ENCODE results near the gene RAB3GAP1. TPM values are rescaled to one million over a fixed set of nuclear protein-coding genes. Genes with fewer than 3 reads are reported as not detected.
A peak's percentile ranks its signal among the peaks of the same experiment; 100 is the strongest.

The RAB3GAP1 gene
- total RNA-seq, 1 experiment from 2014 or later: 57.4 TPM

- in situ Hi-C loops (cut with HindIII; ENCODE audit: low sequenced_read_pairs): no loop called here
- peak; percentile 38 for DNase-seq (ENCODE audit: low spot score)
Observed at GRCh38 chr2:135151615-135152014, 99.5 kb downstream of the RAB3GAP1 start.

DNA sequence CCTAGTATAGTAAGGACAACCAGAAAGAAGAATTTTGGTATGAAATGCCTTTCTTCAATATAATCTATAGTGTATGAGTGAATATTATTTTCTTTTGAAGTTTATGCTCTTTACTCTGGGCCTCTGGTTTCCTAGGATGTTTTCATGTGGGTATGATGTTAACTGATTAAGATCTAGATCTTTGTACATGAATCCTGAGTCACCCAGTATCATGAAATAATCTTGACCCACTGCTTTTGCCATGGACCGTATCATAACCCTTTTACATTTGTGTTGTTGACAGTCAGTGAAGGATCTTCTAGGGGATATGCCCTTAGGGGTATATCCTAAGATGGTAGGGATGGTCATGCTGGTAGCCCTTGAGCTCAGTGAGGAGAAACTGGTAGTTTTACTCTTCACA is 100.3 kb downstream of the RAB3GAP1 start:
- no peak for DNase-seq (ENCODE audit: low spot score)
- in situ Hi-C loops (cut with HindIII; ENCODE audit: low sequenced_read_pairs): no loop called here

DNA sequence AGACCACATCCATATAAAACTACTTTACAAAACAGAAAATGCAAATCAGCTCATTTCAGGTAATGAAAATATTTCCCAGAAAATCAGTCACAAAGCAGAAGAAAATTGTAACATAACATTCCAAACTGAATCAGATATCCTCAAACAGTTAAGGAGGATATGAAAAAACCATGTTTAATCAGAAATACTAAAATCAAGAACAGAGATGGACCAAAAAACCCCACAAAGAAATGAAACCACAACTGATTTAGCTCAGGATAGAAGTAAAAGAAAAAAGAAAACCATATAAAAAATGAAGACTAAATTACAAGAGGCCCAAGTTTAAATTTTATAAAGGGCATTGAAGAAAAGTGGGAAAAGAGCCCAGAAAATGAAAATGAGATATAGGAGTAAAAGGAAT is 102.9 kb downstream of the RAB3GAP1 start:
- in situ Hi-C loops (cut with HindIII; ENCODE audit: low sequenced_read_pairs): no loop called here
- no peak for DNase-seq (ENCODE audit: low spot score)

- in situ Hi-C loops (cut with HindIII; ENCODE audit: low sequenced_read_pairs): no loop called here
- DNase-seq (ENCODE audit: low spot score): no peak
Observed at GRCh38 chr2:135157856-135158255, 105.8 kb downstream of the RAB3GAP1 start.

DNA sequence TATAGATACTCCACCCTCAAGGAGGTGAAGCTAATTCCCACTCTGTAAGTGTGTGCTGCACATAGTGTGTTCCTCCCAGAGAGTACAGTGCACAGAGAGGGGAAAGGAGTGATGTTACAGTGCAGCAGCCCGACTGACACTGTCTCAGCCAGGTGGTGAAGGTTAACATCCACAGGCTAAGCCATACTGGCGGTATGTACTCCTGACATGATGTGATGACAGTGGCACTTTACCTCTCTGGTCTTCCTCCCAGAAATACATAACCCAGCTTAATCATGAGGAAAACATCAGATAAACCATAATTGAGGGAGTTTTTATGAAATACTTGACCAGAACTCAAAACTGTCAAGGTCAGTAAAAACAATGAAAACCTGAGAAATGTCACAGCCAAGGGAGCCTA is 107.1 kb downstream of the RAB3GAP1 start:
- DNase-seq (ENCODE audit: low spot score): no peak
- in situ Hi-C loops (cut with HindIII; ENCODE audit: low sequenced_read_pairs): no loop called here

- in situ Hi-C loops (cut with HindIII; ENCODE audit: low sequenced_read_pairs): no loop called here
- peak; percentile 36 for DNase-seq (ENCODE audit: low spot score)
Observed at GRCh38 chr2:135162377-135162776, 110.3 kb downstream of the RAB3GAP1 start.

DNA sequence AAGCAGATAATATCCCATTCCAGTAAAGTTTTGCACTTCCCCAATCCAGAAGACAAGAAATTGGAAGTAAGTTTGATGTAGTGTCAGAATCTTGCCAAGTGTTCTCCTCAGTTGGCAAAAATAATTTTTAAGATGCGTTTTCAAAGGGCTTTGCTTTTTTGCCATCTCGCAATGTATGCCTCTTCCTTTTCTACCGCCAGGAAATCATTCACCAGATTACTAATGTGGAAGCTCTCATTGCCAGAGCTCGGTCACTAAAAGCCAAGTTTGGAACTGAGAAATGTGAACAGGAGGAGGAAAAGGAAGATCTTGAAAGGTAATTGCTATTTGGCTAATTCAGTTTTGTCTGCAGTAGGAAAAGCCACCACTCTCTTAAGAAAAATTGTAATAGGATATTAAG is 110.7 kb downstream of the RAB3GAP1 start:
- in situ Hi-C loops (cut with HindIII; ENCODE audit: low sequenced_read_pairs): no loop called here
- DNase-seq (ENCODE audit: low spot score): peak; percentile 52

GRCh38 chr2:135163306-135163705 is 111.2 kb downstream of the RAB3GAP1 start:
- in situ Hi-C loops (cut with HindIII; ENCODE audit: low sequenced_read_pairs): no loop called here
- DNase-seq (ENCODE audit: low spot score): no peak

DNA sequence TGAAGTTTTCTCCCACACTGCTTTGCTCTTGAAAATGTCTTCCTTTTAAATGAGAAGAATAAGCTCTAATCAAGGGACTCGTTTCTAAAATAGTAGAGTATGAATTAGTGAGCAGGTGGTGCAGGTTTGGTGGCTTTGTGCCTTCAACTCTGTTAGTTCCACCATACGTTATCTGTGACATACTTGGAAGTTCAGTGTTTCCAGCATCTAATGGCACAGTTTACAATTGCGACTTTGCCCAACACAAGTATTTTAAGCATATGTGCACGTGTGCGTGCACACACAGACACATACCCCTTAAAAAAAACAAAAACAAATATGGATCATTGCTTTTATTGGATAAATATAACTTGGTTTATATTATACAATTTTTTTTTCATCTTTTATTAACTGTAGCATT is 111.8 kb downstream of the RAB3GAP1 start:
- no peak for DNase-seq (ENCODE audit: low spot score)
- in situ Hi-C loops (cut with HindIII; ENCODE audit: low sequenced_read_pairs): no loop called here

DNA sequence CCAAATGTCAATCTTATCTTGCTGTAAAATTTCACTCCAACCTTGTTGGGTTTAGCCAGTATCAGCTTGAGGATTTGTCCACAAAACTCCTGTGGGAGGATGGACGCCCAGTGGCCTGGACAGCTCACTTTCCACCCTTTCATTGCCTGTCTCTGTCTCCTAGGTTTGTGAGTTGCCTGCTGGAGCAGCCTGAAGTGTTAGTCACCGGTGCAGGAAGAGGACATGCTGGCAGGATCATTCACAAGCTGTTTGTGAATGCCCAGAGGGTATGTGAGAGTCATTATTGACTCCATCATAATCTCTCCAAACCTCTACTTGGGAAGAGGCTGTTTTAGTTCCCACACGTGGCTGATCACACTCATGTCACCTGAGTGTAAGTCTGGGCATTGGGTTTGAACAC is 112.3 kb downstream of the RAB3GAP1 start:
- in situ Hi-C loops (cut with HindIII; ENCODE audit: low sequenced_read_pairs): no loop called here
- DNase-seq (ENCODE audit: low spot score): no peak

DNA sequence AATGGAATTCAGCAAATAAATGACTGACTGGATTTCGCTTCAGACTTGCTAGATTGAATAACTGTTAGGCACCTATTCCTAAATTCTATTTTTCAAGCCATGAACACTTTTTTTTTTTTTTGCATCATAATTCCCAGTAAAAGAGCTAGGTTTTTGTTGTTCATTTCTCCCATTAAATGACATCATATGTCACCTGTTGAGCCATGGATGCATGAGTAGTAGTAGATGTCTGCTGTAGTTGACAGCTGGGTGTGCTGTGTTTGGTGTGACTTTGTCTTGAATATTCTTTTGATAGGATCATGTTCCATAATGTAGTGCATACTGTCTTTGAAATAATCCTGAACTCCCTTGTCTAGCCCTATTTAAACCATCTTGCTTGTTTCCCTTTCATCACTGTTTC is 115.2 kb downstream of the RAB3GAP1 start:
- no peak for DNase-seq (ENCODE audit: low spot score)
- in situ Hi-C loops (cut with HindIII; ENCODE audit: low sequenced_read_pairs): no loop called here

DNA sequence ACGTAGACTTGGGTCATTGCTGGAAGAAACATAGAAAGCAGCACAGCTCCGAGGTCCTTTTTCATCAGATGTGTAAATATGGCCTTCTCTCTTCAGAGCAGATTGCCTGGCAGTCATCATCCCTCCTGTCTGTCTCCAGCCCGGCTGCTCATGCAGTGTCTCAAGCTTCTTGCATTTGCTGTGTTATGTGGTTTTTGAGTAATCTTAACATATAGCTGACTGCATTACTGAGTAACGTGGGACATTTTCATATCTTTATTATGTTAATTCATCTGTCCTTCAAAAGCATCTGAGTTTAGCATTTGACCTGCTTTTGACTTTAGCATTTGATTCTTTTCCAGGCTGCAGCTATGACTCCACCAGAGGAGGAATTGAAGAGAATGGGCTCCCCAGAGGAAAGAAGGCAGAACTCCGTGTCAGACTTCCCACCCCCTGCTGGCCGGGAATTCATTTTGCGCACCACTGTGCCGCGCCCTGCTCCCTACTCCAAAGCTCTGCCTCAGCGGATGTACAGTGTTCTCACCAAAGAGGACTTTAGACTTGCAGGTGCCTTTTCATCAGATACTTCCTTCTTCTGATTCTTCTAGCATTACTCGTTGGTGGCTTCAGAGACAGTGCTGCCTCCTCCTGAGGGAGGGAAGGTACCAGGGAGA is 116.2 kb downstream of the RAB3GAP1 start:
- in situ Hi-C loops (cut with HindIII; ENCODE audit: low sequenced_read_pairs): no loop called here
- peak; percentile 64 for DNase-seq (ENCODE audit: low spot score)

DNA sequence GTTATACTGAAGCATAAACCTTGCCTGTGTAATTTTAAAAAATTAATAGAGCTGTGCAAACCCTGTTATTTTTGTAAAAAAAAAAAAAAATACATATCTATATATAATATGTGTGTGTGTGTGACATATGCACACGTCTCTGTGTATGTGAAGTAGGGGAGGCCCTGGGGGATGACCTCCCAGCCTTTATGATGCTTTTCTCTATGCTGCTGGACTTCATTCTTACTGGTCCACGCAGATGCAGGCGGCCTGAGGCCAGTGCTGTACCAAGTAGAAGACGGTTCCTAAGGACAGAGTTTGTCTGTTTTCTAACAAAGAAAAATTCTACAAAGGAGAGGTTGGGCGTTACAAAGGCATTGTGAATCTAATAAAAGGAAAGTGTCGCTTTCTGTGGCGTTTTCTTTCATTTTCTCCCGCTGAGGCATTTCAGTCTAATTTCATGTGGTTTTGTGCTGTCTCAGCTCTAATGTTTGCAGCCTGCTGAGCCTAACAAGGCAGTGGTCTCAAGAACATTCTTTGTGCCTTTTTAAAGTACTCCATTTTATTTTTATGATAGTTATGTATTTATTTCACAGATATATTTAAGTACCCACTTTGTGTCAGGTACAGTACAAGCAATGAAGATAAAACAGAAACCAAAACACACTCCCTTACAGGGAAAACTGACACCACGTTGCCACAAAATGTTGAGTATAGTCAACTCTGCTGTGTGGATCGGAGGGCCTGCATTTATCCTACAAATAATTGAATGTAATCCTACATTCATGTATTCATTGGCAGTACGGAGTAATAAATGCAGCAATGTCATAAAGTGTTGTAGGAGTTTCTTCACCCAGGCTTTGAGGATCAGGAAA is 118.0 kb downstream of the RAB3GAP1 start:
- DNase-seq (ENCODE audit: low spot score): no peak
- in situ Hi-C loops (cut with HindIII; ENCODE audit: low sequenced_read_pairs): no loop called here

GRCh38 chr2:135174049-135174809 is 122.1 kb downstream of the RAB3GAP1 start:
- in situ Hi-C loops (cut with HindIII; ENCODE audit: low sequenced_read_pairs): no loop called here
- DNase-seq (ENCODE audit: low spot score): no peak

DNA sequence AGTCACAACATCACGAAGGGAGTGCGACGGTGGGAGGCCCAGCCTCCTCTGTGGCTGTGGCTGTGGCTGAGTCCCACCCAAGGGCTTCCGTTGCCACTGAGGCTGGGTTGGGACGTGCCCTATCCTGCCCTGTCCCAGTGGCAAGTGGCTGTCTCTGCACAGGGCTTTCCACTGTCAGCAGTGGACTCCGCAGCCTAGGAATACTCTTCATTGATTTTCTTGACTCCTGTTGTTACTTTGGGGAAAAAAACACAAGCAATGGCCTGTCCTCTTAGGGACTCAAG is 122.7 kb downstream of the RAB3GAP1 start:
- in situ Hi-C loops (cut with HindIII; ENCODE audit: low sequenced_read_pairs): no loop called here
- DNase-seq (ENCODE audit: low spot score): no peak

- in situ Hi-C loops (cut with HindIII; ENCODE audit: low sequenced_read_pairs): no loop called here
- no peak for DNase-seq (ENCODE audit: low spot score)
Observed at GRCh38 chr2:135175177-135175576, 123.1 kb downstream of the RAB3GAP1 start.

DNA sequence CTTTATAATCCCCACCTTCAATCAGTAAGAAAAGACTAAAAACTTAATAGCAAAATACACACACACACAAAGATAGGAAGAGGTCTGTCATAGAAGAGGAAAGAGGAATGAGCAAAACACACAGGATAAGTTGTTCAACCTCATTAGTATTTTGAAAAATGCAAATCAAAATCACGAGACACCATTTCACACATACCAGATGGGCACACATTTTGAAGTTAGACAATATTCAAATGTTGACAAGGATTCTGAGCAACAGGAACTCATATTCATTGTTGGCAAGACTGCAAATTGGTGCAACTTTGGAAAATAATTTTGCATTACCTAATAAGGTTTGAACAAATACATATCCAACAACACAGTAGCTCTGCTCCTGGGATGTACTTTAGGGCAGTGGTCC is 127.6 kb downstream of the RAB3GAP1 start:
- no peak for DNase-seq (ENCODE audit: low spot score)
- in situ Hi-C loops (cut with HindIII; ENCODE audit: low sequenced_read_pairs): no loop called here

- in situ Hi-C loops (cut with HindIII; ENCODE audit: low sequenced_read_pairs): no loop called here
- no peak for DNase-seq (ENCODE audit: low spot score)
Observed at GRCh38 chr2:135182190-135182589, 130.1 kb downstream of the RAB3GAP1 start.

DNA sequence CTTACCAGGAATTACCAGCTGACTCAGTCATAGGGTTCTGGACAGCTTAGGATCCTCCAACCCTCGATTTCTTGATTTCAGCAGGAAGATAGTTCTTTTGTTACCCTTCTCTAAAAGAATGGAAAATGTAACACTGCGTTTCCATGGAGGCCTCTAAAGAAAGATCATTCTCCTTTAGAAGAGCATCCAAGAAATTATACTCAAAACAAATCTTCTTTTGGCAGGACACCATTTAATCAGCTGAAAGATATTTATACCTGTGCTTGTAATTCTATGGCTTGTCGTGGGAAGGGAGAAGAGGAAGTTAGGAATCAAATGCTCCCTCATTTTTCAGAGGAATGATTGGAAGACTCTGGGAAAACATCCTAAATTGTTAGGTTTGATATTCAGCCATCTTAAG is 130.5 kb downstream of the RAB3GAP1 start:
- in situ Hi-C loops (cut with HindIII; ENCODE audit: low sequenced_read_pairs): no loop called here
- DNase-seq (ENCODE audit: low spot score): no peak

- no peak for DNase-seq (ENCODE audit: low spot score)
- in situ Hi-C loops (cut with HindIII; ENCODE audit: low sequenced_read_pairs): no loop called here
Observed at GRCh38 chr2:135183822-135184221, 131.7 kb downstream of the RAB3GAP1 start.
